Measurements from ENCODE around the gene DOCK2. TPM values are rescaled to one million over a fixed set of nuclear protein-coding genes. Genes with fewer than 3 reads are reported as not detected.

DOCK2 gene
- polyA plus RNA-seq, 2 of the 4 experiments (the other 2 are of a cell fraction) = 2.1 to 4.6 TPM

DNA sequence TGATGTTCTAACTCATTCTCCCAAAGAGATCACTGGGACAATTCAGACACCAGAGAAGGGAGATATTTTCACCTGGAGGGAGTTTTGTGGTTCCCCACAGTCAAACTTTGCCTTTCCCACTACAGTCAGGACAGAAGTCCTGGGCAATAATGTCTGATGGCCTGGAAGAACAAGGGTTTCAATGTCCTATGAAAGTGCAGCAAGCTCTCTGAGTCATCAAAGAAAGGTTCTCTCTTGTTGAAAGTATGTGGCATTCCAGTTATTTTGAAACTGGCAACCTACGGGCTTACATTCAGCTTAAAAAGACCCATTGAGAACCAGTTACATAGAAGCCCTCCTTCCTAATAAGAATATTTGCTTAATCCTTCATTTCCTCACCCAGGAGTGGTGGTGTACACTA is 239.3 kb downstream of the DOCK2 start:
- ATAC-seq (no peak), FAIRE-seq (no peak), DNase-seq (ENCODE audit: low read depth in 1 of 2, low spot score in 1 of 2) (no peak)
- no peak overlapping the region for H3K27ac ChIP-seq
- no peak overlapping the region for H3K4me2 ChIP-seq
- 57% methylated on average over 1 of the region's 1 CpG for whole genome bisulfite sequencing (ENCODE audit: missing lambda C conversion rate)
- no peak for TF ChIP-seq MYC (IDR thresholded peaks at IDR 0.05; ENCODE audit: borderline replicate concordance, low read length)
- TF ChIP-seq NFE2L2 (conservative IDR thresholded peaks at IDR 0.05; ENCODE audit: low read length) = no peak
- no peak for TF ChIP-seq HDAC2 (IDR thresholded peaks at IDR 0.05)
- TF ChIP-seq EP300 (IDR thresholded peaks at IDR 0.05) = no peak
- TF ChIP-seq RARB (CRISPR knock-in tag; IDR thresholded peaks at IDR 0.05) = no peak
- no peak for TF ChIP-seq RAD21 (conservative IDR thresholded peaks at IDR 0.05 in 1 of 2, IDR thresholded peaks at IDR 0.05 in 1 of 2)
- TF ChIP-seq NPAS2 (CRISPR knock-in tag; IDR thresholded peaks at IDR 0.05; ENCODE audit: borderline replicate concordance) = no peak
- TF ChIP-seq TFCP2L1 (CRISPR knock-in tag; IDR thresholded peaks at IDR 0.05) = no peak
- no peaks in the 10 kb centered on the region for H3K9me3 ChIP-seq
- no peaks in the 10 kb centered on the region for H3K4me1 ChIP-seq
- ChIA-PET POLR2A (no interaction called here), CTCF (no interaction called here)
- H3K4me3 ChIP-seq = no peak overlapping the region

DNA sequence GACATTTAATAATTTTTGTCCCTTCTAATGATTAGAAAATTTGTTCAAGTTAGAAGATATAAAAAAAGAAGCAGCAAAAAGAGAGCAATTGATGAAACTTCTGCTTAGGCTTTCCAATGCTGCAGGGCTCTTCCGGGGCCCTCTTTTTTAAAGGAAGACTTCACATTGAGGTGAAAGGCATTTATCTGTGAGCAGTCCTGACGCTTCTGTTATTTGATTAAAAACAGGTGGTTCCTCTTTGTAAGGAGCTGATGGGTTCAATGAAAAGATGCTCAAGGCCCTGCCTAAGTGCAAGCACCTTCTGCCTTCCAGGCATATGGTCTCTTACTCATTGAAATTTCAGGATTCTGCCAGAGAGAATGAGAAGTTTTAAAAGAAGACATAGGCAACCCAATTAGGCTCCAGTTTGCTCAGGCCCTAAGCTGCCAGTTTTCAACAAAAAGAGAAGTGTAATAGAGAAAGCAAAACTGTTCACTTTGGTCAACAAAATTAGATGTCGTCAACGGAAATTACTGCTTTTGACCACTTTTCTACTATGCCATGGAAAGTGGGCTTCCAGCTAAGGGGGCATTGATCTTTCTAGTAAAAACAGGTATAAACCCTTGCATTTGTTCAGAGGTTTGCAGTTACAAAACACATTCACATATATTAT is 243.1 kb downstream of the DOCK2 start:
- Histone ChIP-seq H3K27ac (no peak overlapping the region), H3K4me3 (no peak overlapping the region), H3K9me3 (no peaks in the 10 kb centered on the region), H3K4me2 (no peak overlapping the region), H3K4me1 (no peaks in the 10 kb centered on the region)
- TF ChIP-seq FOSB (CRISPR knock-in tag; IDR thresholded peaks at IDR 0.05) = no peak
- no peak for TF ChIP-seq SMC3 (IDR thresholded peaks at IDR 0.05)
- TF ChIP-seq POLR2AphosphoS2 (conservative IDR thresholded peaks at IDR 0.05; ENCODE audit: low read length) = no peak
- no peak for TF ChIP-seq FOSL2 (IDR thresholded peaks at IDR 0.05)
- no peak for TF ChIP-seq FOSL2 (CRISPR knock-in tag; IDR thresholded peaks at IDR 0.05)
- TF ChIP-seq JUN (IDR thresholded peaks at IDR 0.05) = no peak
- TF ChIP-seq HOXA7 (CRISPR knock-in tag; IDR thresholded peaks at IDR 0.05) = no peak
- no peak for TF ChIP-seq HOXB5 (CRISPR knock-in tag; IDR thresholded peaks at IDR 0.05)
- ATAC-seq (no peak), FAIRE-seq (no peak), DNase-seq (ENCODE audit: low read depth in 1 of 2, low spot score in 1 of 2) (no peak)
- 69% methylated on average over 4 of the region's 4 CpGs for WGBS (ENCODE audit: missing lambda C conversion rate)
- ChIA-PET CTCF (interaction anchor here (0.6 to 1.7 kb wide), 2 partner anchors 100 to 910 kb away, joined by 3 to 6 read pairs; partner anchors contain the start of gene INSYN2B), POLR2A (no interaction called here)

- TF ChIP-seq SMC3 (IDR thresholded peaks at IDR 0.05) (no peak), ZC3H11A (IDR thresholded peaks at IDR 0.05) (no peak), MAFK (IDR thresholded peaks at IDR 0.05; ENCODE audit: partially characterized antibody) (no peak), NFE2L2 (conservative IDR thresholded peaks at IDR 0.05; ENCODE audit: low read length) (no peak), ZFP36 (IDR thresholded peaks at IDR 0.05; ENCODE audit: borderline replicate concordance, partially characterized antibody) (no peak), POLR2AphosphoS2 (conservative IDR thresholded peaks at IDR 0.05; ENCODE audit: low read length) (no peak), RCOR1 (IDR thresholded peaks at IDR 0.05; ENCODE audit: low read depth, low read length) (no peak), TFCP2L1 (CRISPR knock-in tag; IDR thresholded peaks at IDR 0.05) (no peak), FOSL2 (IDR thresholded peaks at IDR 0.05) (no peak), FOSL2 (CRISPR knock-in tag; IDR thresholded peaks at IDR 0.05) (no peak), NPAS2 (CRISPR knock-in tag; IDR thresholded peaks at IDR 0.05; ENCODE audit: borderline replicate concordance) (no peak), POLR2A (IDR thresholded peaks at IDR 0.05; ENCODE audit: low read length) (no peak), HOXB5 (CRISPR knock-in tag; IDR thresholded peaks at IDR 0.05) (no peak), HMGXB4 (CRISPR knock-in tag; IDR thresholded peaks at IDR 0.05; ENCODE audit: borderline replicate concordance) (no peak), RAD21 (conservative IDR thresholded peaks at IDR 0.05 in 1 of 2, IDR thresholded peaks at IDR 0.05 in 1 of 2) (no peak), SREBF2 (IDR thresholded peaks at IDR 0.05) (no peak), MAZ (IDR thresholded peaks at IDR 0.05; ENCODE audit: borderline replicate concordance, low read depth, low read length) (no peak), HEYL (CRISPR knock-in tag; IDR thresholded peaks at IDR 0.05) (no peak), CEBPB (IDR thresholded peaks at IDR 0.05) (no peak)
- TF ChIP-seq, protein P1, sequence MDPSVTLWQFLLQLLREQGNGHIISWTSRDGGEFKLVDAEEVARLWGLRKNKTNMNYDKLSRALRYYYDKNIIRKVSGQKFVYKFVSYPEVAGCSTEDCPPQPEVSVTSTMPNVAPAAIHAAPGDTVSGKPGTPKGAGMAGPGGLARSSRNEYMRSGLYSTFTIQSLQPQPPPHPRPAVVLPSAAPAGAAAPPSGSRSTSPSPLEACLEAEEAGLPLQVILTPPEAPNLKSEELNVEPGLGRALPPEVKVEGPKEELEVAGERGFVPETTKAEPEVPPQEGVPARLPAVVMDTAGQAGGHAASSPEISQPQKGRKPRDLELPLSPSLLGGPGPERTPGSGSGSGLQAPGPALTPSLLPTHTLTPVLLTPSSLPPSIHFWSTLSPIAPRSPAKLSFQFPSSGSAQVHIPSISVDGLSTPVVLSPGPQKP (IDR thresholded peaks at IDR 0.05; ENCODE audit: low read depth, low read length) = no peak
- Histone ChIP-seq H3K27ac (no peak overlapping the region), H3K4me2 (no peak overlapping the region), H3K4me3 (no peak overlapping the region), H3K9me3 (no peaks in the 10 kb centered on the region), H3K4me1 (no peaks in the 10 kb centered on the region)
- ChIA-PET CTCF (interaction anchor here (0.6 to 1.7 kb wide), 2 partner anchors 100 to 911 kb away, joined by 3 to 6 read pairs; partner anchors contain the start of gene INSYN2B), POLR2A (no interaction called here)
- WGBS (ENCODE audit: missing lambda C conversion rate) = 95% methylated on average over 2 of the region's 2 CpGs
- no peak for ATAC-seq
- no peak for FAIRE-seq
- DNase-seq (ENCODE audit: low read depth in 1 of 2, low spot score in 1 of 2) = no peak
These were observed 243.7 kb downstream of the DOCK2 start for GRCh38 chr5:169880785-169881184.

All from A549 (cell line).